ENCODE measurements around the gene RSPH10B2.

DNA sequence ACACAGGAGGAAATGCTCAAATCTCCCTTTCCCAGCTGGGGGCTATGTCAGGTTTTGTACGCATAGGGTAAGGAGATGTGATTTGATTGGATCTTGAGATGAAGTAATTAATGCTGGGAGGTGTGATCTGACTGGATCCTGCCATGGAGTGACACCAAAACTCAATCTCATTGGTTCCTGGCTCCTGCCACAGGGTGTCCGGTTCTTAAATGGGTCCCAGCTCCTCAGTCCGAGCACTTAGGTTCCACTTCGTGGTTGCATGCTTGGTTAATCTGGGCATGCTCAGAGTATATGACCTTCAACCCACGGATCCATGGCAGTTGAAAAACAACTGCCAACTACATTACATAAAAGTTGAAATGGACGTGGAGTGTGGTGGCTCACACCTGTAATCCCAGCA is 44.1 kb upstream of the RSPH10B2 start:
- TF ChIP-seq EZH2phosphoT487 (IDR thresholded peaks at IDR 0.05; ENCODE audit: borderline replicate concordance, low read length) (no peak), CTCF (IDR thresholded peaks at IDR 0.05; ENCODE audit: low read depth, low read length, poor library complexity, severe bottlenecking) (no peak)

All from DOHH2 (cell line).